Ascending aorta (tissue), 2 donors: Measurements from ENCODE around the gene RNF208. TPM values are rescaled to one million over a fixed set of nuclear protein-coding genes. Genes with fewer than 3 reads are reported as not detected.

Source experiments
- DNase-seq, 2 donors: peaks; one replicate each; pipeline ENCODE4 v3.0.0-alpha.2; 2019; ENCODE audit warnings: low spot score in 2 of 2
- H3K27ac ChIP-seq, 2 donors: fragments of 200-600 bp; sonication (generic); one replicate each; pipeline ENCODE4 v1.5.1; 2016 to 2017; ENCODE audit warnings: mild to moderate bottlenecking in 1 of 2
- H3K27me3 ChIP-seq: fragments of 200-600 bp; sonication (generic); one replicate; pipeline ENCODE4 v1.5.1; 2017
- H3K36me3 ChIP-seq, 2 donors: fragments of 200-600 bp; sonication (generic); one replicate each; pipeline ENCODE4 v1.5.1; 2016
- H3K4me1 ChIP-seq, 2 donors: fragments of 200-600 bp; sonication (generic); one replicate each; pipeline ENCODE4 v1.5.1; 2016 to 2017; ENCODE audit warnings: mild to moderate bottlenecking in 1 of 2
- H3K4me3 ChIP-seq, 2 donors: fragments of 200-600 bp; sonication (generic); one replicate each; pipeline ENCODE4 v1.5.1; 2016 to 2017; ENCODE audit warnings: mild to moderate bottlenecking in 1 of 2
- H3K9me3 ChIP-seq, 2 donors: fragments of 200-600 bp; sonication (generic); one replicate each; pipeline ENCODE4 v1.5.1; 2016
- CTCF ChIP-seq, 3 experiments: fragments of 200-600 bp in 2 of 3; fragments of 450-650 bp in 1 of 3; sonication (generic) in 2 of 3; IDR thresholded peaks; one replicate each; pipeline ENCODE4 v1.5.1; 2016 to 2019; ENCODE audit warnings: antibody characterized with exemption in 3 of 3, mild to moderate bottlenecking in 1 of 3, moderate library complexity in 1 of 3
- intact Hi-C: fragments of 100-400 bp; cut with DNase I; formaldehyde crosslinking; loops from one replicate; pipeline ENCODE4 v1.15.1; 2023
- total RNA-seq: library from RNA; depleted of rRNA; stranded (reverse); fragments of >200 nt; gene quantifications from one replicate; pipeline ENCODE4 v1.1.0, GENCODE V29; 2016

Gene RNF208
- total RNA-seq, 1 donor from 2014 or later = 6.7 TPM

GRCh38 chr9:137230705-137231371 lies 8.8 kb upstream of the RNF208 start, which contains the start of gene SLC34A3:
TSS of gene SLC34A3 (plus strand) at chr9:137230901. CDS start at chr9:137231703, 802 bp downstream.
- no peak for TF ChIP-seq CTCF (IDR thresholded peaks at IDR 0.05)
- Histone ChIP-seq H3K4me3 (no peak within 1 kb of the TSS), H3K27ac (no peak within 1 kb of the TSS), H3K36me3 (no peaks in the 10 kb centered on the region), H3K27me3 (no peaks in the 10 kb centered on the region), H3K4me1 (peaks cover 0 to 1% of the 10 kb centered on the region in 2 donors), H3K9me3 (no peaks in the 10 kb centered on the region)
- no peak for DNase-seq
- intact Hi-C loops = no loop called here

- DNase-seq = no peak
- Histone ChIP-seq H3K27ac (no peak overlapping the region), H3K36me3 (no peaks in the 10 kb centered on the region), H3K27me3 (no peaks in the 10 kb centered on the region), H3K4me1 (no peaks in the 10 kb centered on the region), H3K4me3 (no peak overlapping the region), H3K9me3 (no peaks in the 10 kb centered on the region)
- intact Hi-C loops = loop anchor here (10.0 kb wide), 1 partner anchor 435 kb away; the partner anchor contains the start of genes CCDC183 and TMEM141
- no peak for TF ChIP-seq CTCF (IDR thresholded peaks at IDR 0.05)
Observed at GRCh38 chr9:137229903-137230704, 8.1 kb upstream of the RNF208 start.

- H3K4me3 ChIP-seq = no peak overlapping the region
- H3K4me1 ChIP-seq = peaks cover 0 to under 1% of the 10 kb centered on the region in 2 donors
- no peak for TF ChIP-seq CTCF (IDR thresholded peaks at IDR 0.05)
- no peaks in the 10 kb centered on the region for H3K36me3 ChIP-seq
- H3K9me3 ChIP-seq = no peaks in the 10 kb centered on the region
- intact Hi-C loops = loop anchor here (10.0 kb wide), 1 partner anchor 434 kb away; the partner anchor contains the start of genes CCDC183 and TMEM141
- DNase-seq = no peak
- H3K27me3 ChIP-seq = no peaks in the 10 kb centered on the region
- H3K27ac ChIP-seq = no peak overlapping the region
Observed at GRCh38 chr9:137228968-137229896, 7.2 kb upstream of the RNF208 start.

- DNase-seq = no peak
- no peak for TF ChIP-seq CTCF (IDR thresholded peaks at IDR 0.05)
- H3K4me3 ChIP-seq = no peak overlapping the region
- no peaks in the 10 kb centered on the region for H3K9me3 ChIP-seq
- no peaks in the 10 kb centered on the region for H3K36me3 ChIP-seq
- H3K27ac ChIP-seq = no peak overlapping the region
- no peaks in the 10 kb centered on the region for H3K27me3 ChIP-seq
- peaks cover 0 to 5% of the 10 kb centered on the region in 2 donors for H3K4me1 ChIP-seq
- intact Hi-C loops = loop anchor here (10.0 kb wide), 1 partner anchor 434 kb away; the partner anchor contains the start of genes CCDC183 and TMEM141
Observed at GRCh38 chr9:137228506-137228967, 6.5 kb upstream of the RNF208 start.
